NOMO-1 treated with dmso at 0.1 percent for 144 hours (cell line): Measurements from ENCODE around the gene PRKG1.

Source experiments
- DNase-seq: peaks from one replicate; lab custom pipeline; 2025; ENCODE audit not compliant: unreplicated experiment; lab: John Stamatoyannopoulos, UW

PRKG1 gene

GRCh38 chr10:51952056-51952455 is 877.8 kb downstream of the PRKG1 start:
- no peak for DNase-seq

- no peak for DNase-seq
These were observed 881.4 kb downstream of the PRKG1 start for GRCh38 chr10:51955696-51956095.

- DNase-seq: no peak
These were observed 882.5 kb downstream of the PRKG1 start for GRCh38 chr10:51956822-51957221.

GRCh38 chr10:51960494-51960895 is 886.2 kb downstream of the PRKG1 start:
- no peak for DNase-seq

- no peak for DNase-seq
These were observed 887.1 kb downstream of the PRKG1 start for GRCh38 chr10:51961401-51961800.

- no peak for DNase-seq
These were observed 890.3 kb downstream of the PRKG1 start for GRCh38 chr10:51964630-51965029.

- no peak for DNase-seq
These were observed 891.2 kb downstream of the PRKG1 start for GRCh38 chr10:51965451-51965850.

- DNase-seq: no peak
These were observed 898.6 kb downstream of the PRKG1 start for GRCh38 chr10:51972733-51973346.

GRCh38 chr10:51980752-51981151 is 906.5 kb downstream of the PRKG1 start:
- DNase-seq: no peak

- no peak for DNase-seq
These were observed 907.4 kb downstream of the PRKG1 start for GRCh38 chr10:51981731-51982130.

- no peak for DNase-seq
These were observed 909.2 kb downstream of the PRKG1 start for GRCh38 chr10:51983481-51983880.

- DNase-seq: no peak
These were observed 911.0 kb downstream of the PRKG1 start for GRCh38 chr10:51985336-51985735.

GRCh38 chr10:51986516-51986915 is 912.2 kb downstream of the PRKG1 start:
- no peak for DNase-seq

- DNase-seq: no peak
These were observed 919.2 kb downstream of the PRKG1 start for GRCh38 chr10:51993475-51993874.

GRCh38 chr10:51999096-51999495 is 924.8 kb downstream of the PRKG1 start:
- DNase-seq: no peak

- no peak for DNase-seq
These were observed 930.2 kb downstream of the PRKG1 start for GRCh38 chr10:52004342-52004949.

- no peak for DNase-seq
These were observed 932.8 kb downstream of the PRKG1 start for GRCh38 chr10:52007091-52007490.

- no peak for DNase-seq
These were observed 936.8 kb downstream of the PRKG1 start for GRCh38 chr10:52011118-52011517.

GRCh38 chr10:52019077-52019555 is 944.8 kb downstream of the PRKG1 start:
- DNase-seq: no peak

- DNase-seq: no peak
These were observed 945.4 kb downstream of the PRKG1 start for GRCh38 chr10:52019656-52020055.

GRCh38 chr10:52020173-52020572 is 945.9 kb downstream of the PRKG1 start:
- no peak for DNase-seq

- DNase-seq: no peak
These were observed 946.4 kb downstream of the PRKG1 start for GRCh38 chr10:52020702-52021101.
